SK-N-SH (cell line): ENCODE results near the gene MRPS5. TPM values are rescaled to one million over a fixed set of nuclear protein-coding genes. Genes with fewer than 3 reads are reported as not detected.

Source experiments
- CTCF ChIA-PET: fragments of 300-600, 350-600 bp; formaldehyde crosslinking; extraction: SDS; loops from one replicate; lab custom pipeline; 2021; lab: Yijun Ruan, JAX
- POLR2A ChIA-PET: fragments of 350-600 bp; sonication (Branson Sonifier 250); formaldehyde crosslinking; extraction: SDS; loops from one replicate; lab custom pipeline; 2020; ENCODE audit warnings: antibody characterized with exemption, inconsistent platforms; lab: Yijun Ruan, JAX
- DNase-seq: peaks from one replicate; pipeline ENCODE4 v3.0.0; 2012
- H2AFZ ChIP-seq: fragments of 200-600 bp; sonication (generic); 2 replicates; pipeline ENCODE4 v1.8.1; 2016; ENCODE audit warnings: antibody characterized with exemption, mild to moderate bottlenecking, low read depth
- H3F3A ChIP-seq: fragments of 200-600 bp; sonication (generic); replicated peaks from 2 replicates; pipeline ENCODE3; 2016; ENCODE audit warnings: antibody characterized with exemption, mild to moderate bottlenecking; ENCODE audit not compliant: insufficient read depth
- H3K27ac ChIP-seq, 2 experiments: fragments of 200-500 bp in 1 of 2; fragments of 200-600 bp in 1 of 2; sonication (Bioruptor generic) in 1 of 2; sonication (generic), shearing (Covaris generic) in 1 of 2; 2 replicates each; pipeline versions ENCODE4 v1.5.1 to v1.6.1; 2014 to 2016; ENCODE audit warnings: low read depth in 2 of 2, inconsistent platforms in 1 of 2, low read length in 1 of 2, mild to moderate bottlenecking in 1 of 2, mixed read lengths in 1 of 2
- H3K27me3 ChIP-seq: fragments of 200-600 bp; sonication (generic), shearing (Covaris generic); 2 replicates; pipeline ENCODE4 v1.6.1; 2016; ENCODE audit warnings: mixed run types; ENCODE audit not compliant: insufficient read depth
- H3K36me3 ChIP-seq, 2 experiments: fragments of 200-500 bp in 1 of 2; fragments of 200-600 bp in 1 of 2; sonication (Bioruptor generic) in 1 of 2; sonication (generic) in 1 of 2; replicated peaks in 1 of 2; 2 replicates each; pipeline versions ENCODE3 to v1.5.1; 2014 to 2016; ENCODE audit warnings: low read length in 1 of 2, mild to moderate bottlenecking in 1 of 2; ENCODE audit not compliant: insufficient read depth in 2 of 2, control insufficient read depth in 1 of 2
- H3K4me1 ChIP-seq, 2 experiments: fragments of 200-500 bp in 1 of 2; fragments of 200-600 bp in 1 of 2; sonication (Bioruptor generic) in 1 of 2; sonication (generic), shearing (Covaris generic) in 1 of 2; 2 replicates each; pipeline versions ENCODE4 v1.5.1 to v1.6.1; 2014 to 2016; ENCODE audit warnings: low read depth in 1 of 2, low read length in 1 of 2, mixed run types in 1 of 2; ENCODE audit not compliant: insufficient read depth in 2 of 2, control insufficient read depth in 1 of 2
- H3K4me2 ChIP-seq: fragments of 200-600 bp; sonication (generic), shearing (Covaris generic); 2 replicates; pipeline ENCODE4 v1.6.1; 2017; ENCODE audit warnings: mixed run types
- H3K4me3 ChIP-seq, 2 experiments: fragments of 200-500 bp in 1 of 2; fragments of 200-600 bp in 1 of 2; sonication (Bioruptor generic) in 1 of 2; sonication (generic), shearing (Covaris generic) in 1 of 2; 2 replicates each; pipeline versions ENCODE4 v1.5.1 to v1.8.1; 2014 to 2016; ENCODE audit warnings: low read depth in 2 of 2, inconsistent platforms in 1 of 2, low read length in 1 of 2, mild to moderate bottlenecking in 1 of 2, mixed read lengths in 1 of 2, moderate library complexity in 1 of 2
- H3K79me2 ChIP-seq: fragments of 200-600 bp; sonication (generic); 2 replicates; pipeline ENCODE4 v1.8.1; 2017; ENCODE audit warnings: mild to moderate bottlenecking; ENCODE audit not compliant: insufficient read depth
- H3K9ac ChIP-seq: fragments of 200-600 bp; sonication (generic); 2 replicates; pipeline ENCODE4 v1.6.1; 2017; ENCODE audit warnings: mixed run types
- H3K9me2 ChIP-seq: fragments of 200-600 bp; sonication (generic); 2 replicates; pipeline ENCODE4 v1.6.1; 2017; ENCODE audit warnings: mixed run types
- H3K9me3 ChIP-seq: fragments of 200-600 bp; sonication (generic); 2 replicates; pipeline ENCODE4 v1.6.1; 2017; ENCODE audit warnings: mixed run types, mild to moderate bottlenecking, moderate library complexity
- H4K20me1 ChIP-seq: fragments of 200-600 bp; sonication (generic); 2 replicates; pipeline ENCODE4 v1.6.1; 2017; ENCODE audit warnings: mild to moderate bottlenecking, mixed run types; ENCODE audit not compliant: insufficient read depth
- CTCF ChIP-seq: fragments of 200-600 bp; sonication (generic); IDR thresholded peaks from 2 replicates; pipeline ENCODE4 v1.6.1; 2017; ENCODE audit warnings: antibody characterized with exemption, mild to moderate bottlenecking, moderate library complexity
- MAX ChIP-seq: IDR thresholded peaks from 2 replicates; pipeline ENCODE4 v1.4.0; 2012; ENCODE audit warnings: low read depth
- NRF1 ChIP-seq: IDR thresholded peaks from 2 replicates; pipeline ENCODE4 v1.6.1; 2012; ENCODE audit warnings: low read depth, mild to moderate bottlenecking, low read length
- RCOR1 ChIP-seq: fragments of 150-350 bp; IDR thresholded peaks from 2 replicates; pipeline ENCODE4 v1.6.1; 2017; ENCODE audit warnings: antibody characterized with exemption, low read length
- REST ChIP-seq: IDR thresholded peaks from 2 replicates; pipeline ENCODE4 v1.6.1; 2012; ENCODE audit warnings: mild to moderate bottlenecking, low read depth, low read length, moderate library complexity
- USF1 ChIP-seq: IDR thresholded peaks from 2 replicates; pipeline ENCODE4 v1.4.0; 2012; ENCODE audit warnings: low read depth, borderline replicate concordance
- WGBS: methylation state at CpG from one replicate; pipeline ENCODE4 v1.1.6; 2017; ENCODE audit warnings: low lambda C conversion rate; 5-methylcytosine and 5-hydroxymethylcytosine counted together
- polyA plus RNA-seq, 3 experiments: library from polyadenylated mRNA; depleted of rRNA; stranded (reverse); fragments of >200 nt; gene quantifications; 2 replicates each; pipeline ENCODE4 v1.2.3, GENCODE V29; 2012

Gene MRPS5
- polyA plus RNA-seq, 1 of the 3 experiments (the other 2 are of a cell fraction) = 32.8 TPM

- H3K9me2 ChIP-seq = no peaks in the 10 kb centered on the region
- ChIA-PET CTCF (interaction anchor here (1.1 to 1.9 kb wide), 4 partner anchors 25 to 185 kb away, joined by 3 to 4 read pairs (median 4); no protein-coding TSS in a partner anchor), POLR2A (interaction anchor here (2.6 kb wide), 1 partner anchor 38 kb away, joined by 8 read pairs; the partner anchor contains the start of gene MRPS5)
- peak within 1 kb of the TSS; percentile 80 for H3K9ac ChIP-seq
- H3K79me2 ChIP-seq = peaks cover 12% of the 10 kb centered on the region
- H3K4me1 ChIP-seq = peaks cover 0 to 23% of the 10 kb centered on the region in 2 experiments; a peak in 2 of 4 replicates
- peak within 1 kb of the TSS; percentile 97 for H2AFZ ChIP-seq
- peaks cover 14% of the 10 kb centered on the region for H3F3A ChIP-seq
- H3K9me3 ChIP-seq = no peaks in the 10 kb centered on the region
- no peak for TF ChIP-seq REST
- peak; percentile 71 for TF ChIP-seq NRF1
- no peak for TF ChIP-seq USF1
- 0 out of 2 replicates have a peak, but pooled peaks have one; percentile 42 for TF ChIP-seq MAX
- no peak for TF ChIP-seq CTCF
- TF ChIP-seq RCOR1 = no peak
- peak; percentile 93 for DNase-seq
- peak within 1 kb of the TSS; percentile 22 to 80; a peak in 3 of 4 replicates for H3K27ac ChIP-seq
- no peaks in the 10 kb centered on the region for H3K27me3 ChIP-seq
- H3K4me2 ChIP-seq = peak within 1 kb of the TSS; percentile 93
- peak within 1 kb of the TSS; percentile 74 to 79 for H3K4me3 ChIP-seq
- H4K20me1 ChIP-seq = no peaks in the 10 kb centered on the region
- H3K36me3 ChIP-seq = peaks cover 22 to 35% of the 10 kb centered on the region in 2 experiments
- WGBS = 68% methylated on average over 15 of the region's 64 CpGs
Observed at GRCh38 chr2:95159690-95160449, 38.3 kb upstream of the MRPS5 start, which contains the start of gene ZNF514. Gene ZNF514, minus strand, starts transcription at chr2:95159848. Its CDS starts 6,595 bp downstream, at chr2:95153253.
